HepG2 (cell line): Measurements from ENCODE around the gene DLG4. TPM values are rescaled to one million over a fixed set of nuclear protein-coding genes. Genes with fewer than 3 reads are reported as not detected.

Experiments used
- ATF1 ChIP-seq: IDR thresholded peaks from 2 replicates; pipeline ENCODE4 v1.6.1; 2016; ENCODE audit warnings: mild to moderate bottlenecking, control low read depth
- ATF3 ChIP-seq: sonication (generic); formaldehyde crosslinking; IDR thresholded peaks from 2 replicates; pipeline ENCODE4 v1.4.0; 2020; ENCODE audit warnings: missing genetic modification reagents
- DDIT3 ChIP-seq: sonication (generic); formaldehyde crosslinking; IDR thresholded peaks from 2 replicates; pipeline ENCODE4 v1.4.0; 2020; ENCODE audit warnings: mild to moderate bottlenecking, missing genetic modification reagents
- MED13 ChIP-seq: sonication (generic); formaldehyde crosslinking; IDR thresholded peaks from 2 replicates; pipeline ENCODE4 v1.5.0; 2020; ENCODE audit warnings: missing genetic modification reagents
- MLXIP ChIP-seq: sonication (generic); formaldehyde crosslinking; IDR thresholded peaks from 2 replicates; pipeline ENCODE4 v1.9.0; 2021; ENCODE audit warnings: missing genetic modification reagents, borderline replicate concordance
- PAX8 ChIP-seq: sonication (generic); formaldehyde crosslinking; IDR thresholded peaks from 2 replicates; pipeline ENCODE4 v1.8.0; 2022; ENCODE audit warnings: mild to moderate bottlenecking, missing genetic modification reagents, borderline replicate concordance
- RAD51 ChIP-seq: fragments of 450-650 bp; IDR thresholded peaks from 2 replicates; pipeline ENCODE4 v1.6.1; 2016; ENCODE audit warnings: borderline replicate concordance
- SMAD3 ChIP-seq: sonication (generic); formaldehyde crosslinking; IDR thresholded peaks from 2 replicates; pipeline ENCODE4 v1.4.0; 2020; ENCODE audit warnings: missing genetic modification reagents
- SMAD9 ChIP-seq: sonication (generic); formaldehyde crosslinking; IDR thresholded peaks from 2 replicates; pipeline ENCODE4 v1.5.1; 2020; ENCODE audit warnings: mild to moderate bottlenecking, missing genetic modification reagents
- SP4 ChIP-seq: sonication (generic); formaldehyde crosslinking; IDR thresholded peaks from 2 replicates; pipeline ENCODE4 v1.8.1; 2023; ENCODE audit warnings: mild to moderate bottlenecking, missing genetic modification reagents
- TSC22D2 ChIP-seq: sonication (generic); formaldehyde crosslinking; IDR thresholded peaks from 2 replicates; pipeline ENCODE4 v1.5.1; 2020; ENCODE audit warnings: missing genetic modification reagents, mild to moderate bottlenecking, borderline replicate concordance
- ZNF20 ChIP-seq: sonication (generic); formaldehyde crosslinking; IDR thresholded peaks from 2 replicates; pipeline ENCODE4 v1.4.0; 2020; ENCODE audit warnings: mild to moderate bottlenecking, moderate library complexity, missing genetic modification reagents
- ZNF432 ChIP-seq: sonication (generic); formaldehyde crosslinking; IDR thresholded peaks from 2 replicates; pipeline ENCODE4 v1.5.0; 2020; ENCODE audit warnings: missing genetic modification reagents, mild to moderate bottlenecking, borderline replicate concordance
- ZNF513 ChIP-seq: sonication (generic); formaldehyde crosslinking; conservative IDR thresholded peaks from 2 replicates; pipeline ENCODE4 v1.5.0; 2020; ENCODE audit warnings: missing genetic modification reagents
- ZNF550 ChIP-seq: sonication (generic); formaldehyde crosslinking; IDR thresholded peaks from 2 replicates; pipeline ENCODE4 v1.4.0; 2020; ENCODE audit warnings: mild to moderate bottlenecking, missing genetic modification reagents, borderline replicate concordance
- ZNF615 ChIP-seq: sonication (generic); formaldehyde crosslinking; IDR thresholded peaks from 2 replicates; pipeline ENCODE4 v1.5.0; 2020; ENCODE audit warnings: mild to moderate bottlenecking, missing genetic modification reagents, borderline replicate concordance
- ZNF7 ChIP-seq: IDR thresholded peaks from 2 replicates; pipeline ENCODE4 v1.6.1; 2016; ENCODE audit warnings: missing biosample characterization, missing genetic modification reagents
- ZNF740 ChIP-seq: sonication (generic); formaldehyde crosslinking; IDR thresholded peaks from 2 replicates; pipeline ENCODE4 v1.4.0; 2020; ENCODE audit warnings: missing genetic modification reagents
- ZNF747 ChIP-seq: sonication (generic); formaldehyde crosslinking; IDR thresholded peaks from 2 replicates; pipeline ENCODE4 v1.8.1; 2023; ENCODE audit warnings: missing genetic modification reagents, mild to moderate bottlenecking, borderline replicate concordance
- ZNF800 ChIP-seq: sonication (generic); formaldehyde crosslinking; IDR thresholded peaks from 2 replicates; pipeline ENCODE4 v1.4.0; 2020; ENCODE audit warnings: missing genetic modification reagents
- ZZZ3 ChIP-seq: sonication (generic); formaldehyde crosslinking; IDR thresholded peaks from 2 replicates; pipeline ENCODE4 v1.4.0; 2020; ENCODE audit warnings: missing genetic modification reagents, mild to moderate bottlenecking, borderline replicate concordance
- polyA plus RNA-seq, 8 experiments: library from polyadenylated mRNA; depleted of rRNA in 3 of 8; stranded (reverse) in 7 of 8; unstranded in 1 of 8; fragments of >200 nt; fragmentation: Illumina TruSeq in 4 of 8; extraction: Trizol in 4 of 8; gene quantifications; 2 replicates each; pipeline versions ENCODE4 v1.2.1 to v1.2.3, GENCODE V29; 2011 to 2016; ENCODE audit warnings: low read depth in 4 of 8, missing spikeins in 1 of 8, mixed read lengths in 1 of 8; ENCODE audit not compliant: insufficient read depth in 1 of 8
- total RNA-seq, 5 experiments: library from RNA; depleted of rRNA; stranded (reverse); fragments of >200 nt; fragmentation: Illumina TruSeq; extraction: Trizol; gene quantifications; 2 replicates each; pipeline ENCODE4 v1.2.3, GENCODE V29; 2016; ENCODE audit warnings: low read depth in 1 of 5

The DLG4 gene
- total and polyA plus RNA-seq, 2 of the 13 experiments (the other 11 are each of a cell fraction or from before 2014, with no cell fraction given): 0.71 to 4.3 TPM

GRCh38 chr17:7234083-7234951 lies 14.7 kb upstream of the DLG4 start, which contains the start of gene DVL2 (continued):
- TF ChIP-seq ZNF513 (CRISPR knock-in tag) (peak; percentile 33; the same call in 1 of the 2 replicates), SMAD3 (CRISPR knock-in tag) (peak; percentile 50; the same call in 1 of the 2 replicates), ZNF20 (CRISPR knock-in tag) (no peak), DDIT3 (no peak), SP4 (peak; percentile 93), ZNF550 (CRISPR knock-in tag) (no peak), ZNF7 (CRISPR knock-in tag) (no peak), RAD51 (peak; percentile 100), TSC22D2 (no peak), ZNF747 (peak; percentile 95; the same call in 1 of the 2 replicates), PAX8 (CRISPR knock-in tag) (0 out of 2 replicates have a peak, but pooled peaks have one; percentile 8), MED13 (CRISPR knock-in tag) (peak; percentile 53; the same call in 1 of the 2 replicates), ZZZ3 (CRISPR knock-in tag) (peak; percentile 92), MLXIP (CRISPR knock-in tag) (peak; percentile 79), ZNF800 (peak; percentile 60; the same call in 1 of the 2 replicates), ATF3 (CRISPR knock-in tag) (no peak; the same call in none of the 2 replicates), ATF1 (CRISPR knock-in tag) (no peak), ZNF432 (CRISPR knock-in tag) (no peak), SMAD9 (CRISPR knock-in tag) (0 out of 2 replicates have a peak, but pooled peaks have one; percentile 32), ZNF740 (peak; percentile 86), ZNF615 (CRISPR knock-in tag) (no peak)
